H1 (cell line): ENCODE results near the gene WEE1. TPM values are rescaled to one million over a fixed set of nuclear protein-coding genes. Genes with fewer than 3 reads are reported as not detected.

Experiments used
- CTCF ChIA-PET: fragments of 300-600 bp; sonication (Branson Sonifier 250); formaldehyde crosslinking; loops from one replicate; lab custom pipeline; 2021; ENCODE audit not compliant: partially characterized antibody; lab: Charles Lee
- POLR2A ChIA-PET: fragments of 300-600 bp; sonication (Branson Sonifier 250); formaldehyde crosslinking; loops from one replicate; lab custom pipeline; 2021; ENCODE audit warnings: inconsistent platforms; ENCODE audit not compliant: partially characterized antibody; lab: Charles Lee
- DNase-seq, 2 experiments: peaks; one replicate each; pipeline versions ENCODE4 v3.0.0 to v3.0.0-alpha.2; 2010 to 2022; ENCODE audit warnings: low spot score in 2 of 2, low read depth in 1 of 2, mixed read lengths in 1 of 2
- FAIRE-seq: peaks from 2 replicates; lab custom pipeline; 2011; peaks lifted over from hg19 to GRCh38; lab: Jason Lieb, UNC
- H2AFZ ChIP-seq: 2 replicates; pipeline ENCODE4 v1.8.1; 2012; ENCODE audit warnings: low read length, inconsistent platforms
- H2AK5ac ChIP-seq: 2 replicates; pipeline ENCODE4 v1.6.1; 2013; ENCODE audit warnings: low read depth, low read length
- H2BK120ac ChIP-seq: replicated peaks from 2 replicates; pipeline ENCODE3; 2013; ENCODE audit warnings: low read depth, low read length, inconsistent platforms
- H2BK12ac ChIP-seq: 2 replicates; pipeline ENCODE4 v1.6.1; 2013; ENCODE audit warnings: low read depth, low read length
- H2BK15ac ChIP-seq: 2 replicates; pipeline ENCODE4 v1.6.1; 2013; ENCODE audit warnings: low read length
- H2BK20ac ChIP-seq: 2 replicates; pipeline ENCODE4 v1.6.1; 2013; ENCODE audit warnings: low read length
- H2BK5ac ChIP-seq: 2 replicates; pipeline ENCODE4 v1.6.1; 2013; ENCODE audit warnings: low read depth, low read length
- H3K14ac ChIP-seq: 2 replicates; pipeline ENCODE4 v1.6.1; 2013; ENCODE audit warnings: inconsistent platforms; ENCODE audit not compliant: insufficient read length
- H3K18ac ChIP-seq: 2 replicates; pipeline ENCODE4 v1.6.1; 2013; ENCODE audit warnings: low read length; ENCODE audit errors: extremely low read depth
- H3K23ac ChIP-seq: 2 replicates; pipeline ENCODE4 v1.6.1; 2013; ENCODE audit warnings: inconsistent platforms; ENCODE audit not compliant: insufficient read length
- H3K23me2 ChIP-seq: 2 replicates; pipeline ENCODE4 v1.6.1; 2013; ENCODE audit warnings: low read depth, low read length
- H3K27ac ChIP-seq: 2 replicates; pipeline ENCODE4 v1.6.1; 2011; ENCODE audit warnings: low read depth, low read length, inconsistent platforms
- H3K27me3 ChIP-seq, 4 experiments: replicated peaks in 1 of 4; 1 replicate in 1 of 4; 2 replicates in 3 of 4; pipeline versions ENCODE4 v1.6.1 to v1.8.1; 2011 to 2013; ENCODE audit warnings: low read length in 3 of 4, mild to moderate bottlenecking in 3 of 4, inconsistent platforms in 2 of 4, mixed read lengths in 2 of 4, moderate library complexity in 1 of 4; ENCODE audit not compliant: control insufficient read depth in 3 of 4, insufficient read depth in 3 of 4; ENCODE audit errors: extremely low read depth in 1 of 4
- H3K36me3 ChIP-seq, 4 experiments: 2 replicates each; pipeline versions ENCODE4 v1.6.1 to v1.8.1; 2011 to 2013; ENCODE audit warnings: mild to moderate bottlenecking in 4 of 4, low read length in 3 of 4, moderate library complexity in 2 of 4, control low read depth in 1 of 4, inconsistent platforms in 1 of 4; ENCODE audit not compliant: insufficient read depth in 4 of 4, control insufficient read depth in 2 of 4
- H3K4ac ChIP-seq: replicated peaks from 2 replicates; pipeline ENCODE3; 2013; ENCODE audit warnings: low read length, low read depth, mixed read lengths, inconsistent platforms; ENCODE audit not compliant: insufficient read length
- H3K4me1 ChIP-seq, 4 experiments: replicated peaks in 1 of 4; 1 replicate in 1 of 4; 2 replicates in 3 of 4; pipeline versions ENCODE4 v1.6.1 to v1.8.1; 2011 to 2013; ENCODE audit warnings: low read length in 3 of 4, inconsistent platforms in 2 of 4, mixed read lengths in 1 of 4; ENCODE audit not compliant: insufficient read depth in 4 of 4, control insufficient read depth in 3 of 4
- H3K4me2 ChIP-seq, 2 experiments: 2 replicates each; pipeline versions ENCODE4 v1.6.1 to v1.8.1; 2011 to 2013; ENCODE audit warnings: low read depth in 2 of 2, low read length in 2 of 2, control low read depth in 1 of 2, inconsistent platforms in 1 of 2, mild to moderate bottlenecking in 1 of 2; ENCODE audit not compliant: insufficient read depth in 1 of 2
- H3K4me3 ChIP-seq, 4 experiments: fragments of 200-600, 300-600 bp in 1 of 4; sonication (generic), shearing (Covaris generic), sonication (Bioruptor Twin) in 1 of 4; 2 replicates each; pipeline versions ENCODE4 v1.5.1 to v1.8.1; 2011 to 2016; ENCODE audit warnings: low read length in 4 of 4, low read depth in 3 of 4, control low read depth in 2 of 4, inconsistent platforms in 2 of 4, mild to moderate bottlenecking in 2 of 4, mixed read lengths in 1 of 4, moderate library complexity in 1 of 4; ENCODE audit not compliant: insufficient read depth in 2 of 4; ENCODE audit errors: extremely low read depth in 1 of 4
- H3K56ac ChIP-seq: replicated peaks from 2 replicates; pipeline ENCODE3; 2013; ENCODE audit warnings: low read depth, mild to moderate bottlenecking, mixed read lengths, low read length, inconsistent platforms; ENCODE audit not compliant: insufficient read length
- H3K79me1 ChIP-seq: 2 replicates; pipeline ENCODE4 v1.6.1; 2013; ENCODE audit warnings: low read depth, low read length, control low read depth
- H3K79me2 ChIP-seq, 2 experiments: 2 replicates each; pipeline versions ENCODE4 v1.6.1 to v1.8.1; 2012 to 2013; ENCODE audit warnings: low read length in 2 of 2, mild to moderate bottlenecking in 2 of 2, inconsistent platforms in 1 of 2; ENCODE audit not compliant: insufficient read depth in 2 of 2, control insufficient read depth in 1 of 2
- H3K9ac ChIP-seq, 4 experiments: replicated peaks in 1 of 4; 1 replicate in 1 of 4; 2 replicates in 3 of 4; pipeline versions ENCODE4 v1.6.1 to v1.8.1; 2011 to 2013; ENCODE audit warnings: low read depth in 3 of 4, low read length in 3 of 4, control low read depth in 2 of 4, mild to moderate bottlenecking in 2 of 4, moderate library complexity in 2 of 4, inconsistent platforms in 1 of 4; ENCODE audit errors: extremely low read depth in 1 of 4
- H3K9me3 ChIP-seq, 2 experiments: 2 replicates each; pipeline versions ENCODE4 v1.6.1 to v1.8.1; 2012 to 2013; ENCODE audit warnings: mild to moderate bottlenecking in 2 of 2, moderate library complexity in 2 of 2, control low read depth in 1 of 2, inconsistent platforms in 1 of 2, low read depth in 1 of 2, low read length in 1 of 2, mixed read lengths in 1 of 2; ENCODE audit not compliant: insufficient read depth in 2 of 2
- H4K20me1 ChIP-seq, 2 experiments: replicated peaks in 1 of 2; 2 replicates each; pipeline versions ENCODE3 to v1.8.1; 2011 to 2013; ENCODE audit warnings: inconsistent platforms in 2 of 2, low read length in 2 of 2, mild to moderate bottlenecking in 1 of 2; ENCODE audit not compliant: insufficient read depth in 2 of 2, control insufficient read depth in 1 of 2
- H4K5ac ChIP-seq: 2 replicates; pipeline ENCODE4 v1.6.1; 2013; ENCODE audit warnings: low read length, low read depth, mixed read lengths, inconsistent platforms; ENCODE audit not compliant: insufficient read length
- H4K8ac ChIP-seq: 2 replicates; pipeline ENCODE4 v1.8.0; 2013; ENCODE audit warnings: mild to moderate bottlenecking, moderate library complexity, low read length, inconsistent platforms; ENCODE audit not compliant: insufficient read depth; ENCODE audit errors: extremely low read depth
- H4K91ac ChIP-seq: replicated peaks from 2 replicates; pipeline ENCODE3; 2013; ENCODE audit warnings: low read length, mixed read lengths, inconsistent platforms; ENCODE audit not compliant: insufficient read length
- ATF2 ChIP-seq: IDR thresholded peaks from 2 replicates; pipeline ENCODE4 v1.6.1; 2012; ENCODE audit warnings: low read length, inconsistent platforms
- HDAC2 ChIP-seq, 2 experiments: fragments of 300-600 bp in 1 of 2; sonication (generic) in 1 of 2; IDR thresholded peaks; 2 replicates each; pipeline ENCODE4 v1.6.1; 2011 to 2012; ENCODE audit warnings: low read depth in 2 of 2, low read length in 2 of 2, mild to moderate bottlenecking in 2 of 2, moderate library complexity in 2 of 2, borderline replicate concordance in 1 of 2, inconsistent platforms in 1 of 2
- HDAC6 ChIP-seq: IDR thresholded peaks from one replicate; pipeline ENCODE4 v1.7.1; 2012; ENCODE audit warnings: low read depth, mild to moderate bottlenecking, inconsistent platforms, low read length, moderate library complexity
- JUND ChIP-seq: IDR thresholded peaks from 2 replicates; pipeline ENCODE4 v1.6.1; 2011; ENCODE audit warnings: mild to moderate bottlenecking, improper control_type of control experiment, low read length
- KDM4A ChIP-seq: IDR thresholded peaks from one replicate; pipeline ENCODE4 v1.7.1; 2012; ENCODE audit warnings: low read depth, mild to moderate bottlenecking, moderate library complexity, low read length, inconsistent platforms; ENCODE audit not compliant: severe bottlenecking
- RNF2 ChIP-seq: fragments of 200-900, 300-1000 bp; sonication (generic); IDR thresholded peaks from 2 replicates; pipeline ENCODE4 v1.7.1; 2016; ENCODE audit warnings: borderline replicate concordance, low read depth, mild to moderate bottlenecking, antibody characterized with exemption, low read length; ENCODE audit not compliant: poor library complexity, severe bottlenecking; ENCODE audit errors: missing control alignments
- SP2 ChIP-seq: IDR thresholded peaks from 2 replicates; pipeline ENCODE4 v1.6.1; 2012; ENCODE audit warnings: mild to moderate bottlenecking, low read length, inconsistent platforms
- TAF1 ChIP-seq: IDR thresholded peaks from 2 replicates; pipeline ENCODE4 v1.6.1; 2011; ENCODE audit warnings: mild to moderate bottlenecking, low read depth, low read length
- TBP ChIP-seq: IDR thresholded peaks from 2 replicates; pipeline ENCODE4 v1.6.1; 2011; ENCODE audit warnings: low read depth, low read length, improper control_type of control experiment
- WGBS, 2 experiments: shearing (Covaris generic) in 1 of 2; methylation state at CpG; one replicate each; pipeline versions ENCODE4 v1.1.6 to v1.1.7; 2013 to 2015; ENCODE audit warnings: low lambda C conversion rate in 2 of 2, mixed read lengths in 2 of 2, inconsistent platforms in 1 of 2, low coverage in 1 of 2, missing lambda C conversion rate in 1 of 2; ENCODE audit not compliant: insufficient replicate concordance in 2 of 2, insufficient coverage in 1 of 2, insufficient read length in 1 of 2; ENCODE audit errors: extremely low coverage in 1 of 2, missing lambda C conversion rate in 1 of 2; 5-methylcytosine and 5-hydroxymethylcytosine counted together
- polyA plus RNA-seq, 7 experiments: library from polyadenylated mRNA; depleted of rRNA in 3 of 7; stranded (reverse) in 5 of 7; unstranded in 2 of 7; fragments of >200 nt in 5 of 7; fragments of 200-250 nt in 2 of 7; gene quantifications; 1 replicate in 5 of 7; 2 replicates in 1 of 7; 4 replicates in 1 of 7; pipeline versions ENCODE4 v1.2.1 to v1.2.3, GENCODE V29; 2011 to 2013; ENCODE audit warnings: missing spikeins in 2 of 7, mixed read lengths in 2 of 7
- total RNA-seq: library from RNA; stranded (reverse); fragmentation: NEBNext Ultra II Directional; extraction: Animal tissue kit (Norgen Biotek cat#: 25700); gene quantifications from 2 replicates; pipeline ENCODE4 v1.2.1, GENCODE V29; 2021

Gene WEE1
- total and polyA plus RNA-seq, 2 of the 8 experiments (the other 6 are each of a cell fraction or from before 2014, with no cell fraction given): 40.8 to 120 TPM

GRCh38 chr11:9594267-9595046 lies 21.0 kb downstream of the WEE1 start:
- Histone ChIP-seq H3K56ac (no peak overlapping the region), H4K5ac (no peak overlapping the region), H3K4me2 (no peak overlapping the region), H3K79me1 (no peaks in the 10 kb centered on the region), H2BK120ac (no peak overlapping the region), H2BK20ac (no peak overlapping the region), H2BK12ac (0 out of 2 replicates have a peak overlapping the region, but pooled peaks have one; percentile 7), H2AFZ (no peak overlapping the region), H3K18ac (no peak overlapping the region), H3K36me3 (peaks cover 0 to 13% (median 5%) of the 10 kb centered on the region in 4 experiments; a peak in 4 of 8 replicates), H3K4me3 (no peak overlapping the region), H3K27ac (no peak overlapping the region), H3K4ac (no peak overlapping the region), H2BK15ac (no peak overlapping the region), H4K8ac (no peak overlapping the region), H3K23me2 (no peaks in the 10 kb centered on the region; the same call in 1 of the 2 replicates), H3K23ac (no peak overlapping the region), H2BK5ac (no peak overlapping the region; the same call in 1 of the 2 replicates), H4K20me1 (no peaks in the 10 kb centered on the region), H3K9ac (no peak overlapping the region), H3K79me2 (no peaks in the 10 kb centered on the region), H3K14ac (no peak overlapping the region), H3K27me3 (peaks cover 0 to 1% (median 0%) of the 10 kb centered on the region in 4 experiments; a peak in 1 of 7 replicates), H3K4me1 (no peaks in the 10 kb centered on the region; a peak in 4 of 7 replicates), H4K91ac (no peak overlapping the region), H2AK5ac (no peak overlapping the region), H3K9me3 (no peaks in the 10 kb centered on the region)
- no peak for FAIRE-seq
- peak in 1 of 2 experiments; percentile 49 for DNase-seq
- CTCF ChIA-PET: interaction anchor here (0.8 to 4.3 kb wide), 5 partner anchors 12 to 132 kb away, joined by 3 to 39 read pairs (median 4); no protein-coding TSS in a partner anchor
- POLR2A ChIA-PET: interaction anchor here (0.8 to 2.3 kb wide), 8 partner anchors 10 to 154 kb away, joined by 3 to 13 read pairs (median 6); no protein-coding TSS in a partner anchor
- WGBS, 2 experiments: 72% methylated on average over 11 of the region's 11 CpGs; no CpG with 5 or more reads in 1 of the 2 experiments
- no peak for TF ChIP-seq HDAC6
- no peak for TF ChIP-seq TAF1
- no peak for TF ChIP-seq ATF2
- no peak for TF ChIP-seq JUND
- TF ChIP-seq KDM4A: no peak
- no peak for TF ChIP-seq RNF2
- TF ChIP-seq TBP: no peak
- no peak for TF ChIP-seq HDAC2 (IDR thresholded peaks at IDR 0.05; ENCODE audit: borderline replicate concordance in 1 of 2, low read depth in 2 of 2, low read length in 2 of 2)
- no peak for TF ChIP-seq SP2
